ENCODE measurements around the gene TMEM200A.

GRCh38 chr6:130457605-130458004, 91.8 kb downstream of the TMEM200A start:
- no peak for TF ChIP-seq CTCF (IDR thresholded peaks at IDR 0.05)
- TF ChIP-seq EZH2phosphoT487 (IDR thresholded peaks at IDR 0.05), result no peak
- no peak for TF ChIP-seq EZH2 (IDR thresholded peaks at IDR 0.05)
